Effector CD4-positive, alpha-beta T cell (primary cell): ENCODE data around the gene ZNF438.

Experiments used
- DNase-seq: peaks from one replicate; pipeline ENCODE4 v3.0.0-alpha.2; 2020

ZNF438 gene

GRCh38 chr10:30821994-30822692 is 209.5 kb downstream of the ZNF438 start:
- no peak for DNase-seq

GRCh38 chr10:30821261-30821993 is 210.2 kb downstream of the ZNF438 start:
- no peak for DNase-seq

- DNase-seq: no peak
Measured at GRCh38 chr10:30820261-30820991, 211.2 kb downstream of the ZNF438 start.

GRCh38 chr10:30819341-30820181 is 212.1 kb downstream of the ZNF438 start:
- DNase-seq: no peak

- DNase-seq: no peak
Measured at GRCh38 chr10:30818854-30819253, 212.8 kb downstream of the ZNF438 start.

- no peak for DNase-seq
Measured at GRCh38 chr10:30818010-30818660, 213.5 kb downstream of the ZNF438 start.

- no peak for DNase-seq
Measured at GRCh38 chr10:30817541-30817940, 214.1 kb downstream of the ZNF438 start.

GRCh38 chr10:30816820-30817171 is 214.9 kb downstream of the ZNF438 start:
- no peak for DNase-seq

GRCh38 chr10:30816159-30816819 is 215.4 kb downstream of the ZNF438 start:
- DNase-seq: no peak

GRCh38 chr10:30813872-30814481 is 217.7 kb downstream of the ZNF438 start:
- DNase-seq: no peak

- no peak for DNase-seq
Measured at GRCh38 chr10:30812018-30812851, 219.4 kb downstream of the ZNF438 start.

GRCh38 chr10:30811276-30812017 is 220.2 kb downstream of the ZNF438 start:
- DNase-seq: no peak

GRCh38 chr10:30810416-30810815 is 221.2 kb downstream of the ZNF438 start:
- no peak for DNase-seq

- no peak for DNase-seq
Measured at GRCh38 chr10:30806850-30807249, 224.8 kb downstream of the ZNF438 start.

- DNase-seq: no peak
Measured at GRCh38 chr10:30805061-30805460, 226.6 kb downstream of the ZNF438 start.

- no peak for DNase-seq
Measured at GRCh38 chr10:30804478-30805055, 227.1 kb downstream of the ZNF438 start.

GRCh38 chr10:30803892-30804322 is 227.8 kb downstream of the ZNF438 start:
- DNase-seq: no peak

- no peak for DNase-seq
Measured at GRCh38 chr10:30803058-30803457, 228.6 kb downstream of the ZNF438 start.

- no peak for DNase-seq
Measured at GRCh38 chr10:30800368-30800767, 231.3 kb downstream of the ZNF438 start.
